B cell (primary cell): ENCODE measurements around the gene DAZAP2.

Source experiments
- EZH2 ChIP-seq: IDR thresholded peaks from 2 replicates; pipeline ENCODE4 v1.6.1; 2012; ENCODE audit warnings: borderline replicate concordance, low read depth, mild to moderate bottlenecking, moderate library complexity, low read length; ENCODE audit not compliant: insufficient read depth, poor library complexity, severe bottlenecking
- TF ChIP-seq, protein P1 (sequence below): fragments of 200-600 bp; IDR thresholded peaks from one replicate; pipeline ENCODE4 v1.8.0; 2022; ENCODE audit warnings: antibody characterized with exemption, mild to moderate bottlenecking

GRCh38 chr12:51208016-51208660, 30.5 kb upstream of the DAZAP2 start:
- TF ChIP-seq, protein P1, sequence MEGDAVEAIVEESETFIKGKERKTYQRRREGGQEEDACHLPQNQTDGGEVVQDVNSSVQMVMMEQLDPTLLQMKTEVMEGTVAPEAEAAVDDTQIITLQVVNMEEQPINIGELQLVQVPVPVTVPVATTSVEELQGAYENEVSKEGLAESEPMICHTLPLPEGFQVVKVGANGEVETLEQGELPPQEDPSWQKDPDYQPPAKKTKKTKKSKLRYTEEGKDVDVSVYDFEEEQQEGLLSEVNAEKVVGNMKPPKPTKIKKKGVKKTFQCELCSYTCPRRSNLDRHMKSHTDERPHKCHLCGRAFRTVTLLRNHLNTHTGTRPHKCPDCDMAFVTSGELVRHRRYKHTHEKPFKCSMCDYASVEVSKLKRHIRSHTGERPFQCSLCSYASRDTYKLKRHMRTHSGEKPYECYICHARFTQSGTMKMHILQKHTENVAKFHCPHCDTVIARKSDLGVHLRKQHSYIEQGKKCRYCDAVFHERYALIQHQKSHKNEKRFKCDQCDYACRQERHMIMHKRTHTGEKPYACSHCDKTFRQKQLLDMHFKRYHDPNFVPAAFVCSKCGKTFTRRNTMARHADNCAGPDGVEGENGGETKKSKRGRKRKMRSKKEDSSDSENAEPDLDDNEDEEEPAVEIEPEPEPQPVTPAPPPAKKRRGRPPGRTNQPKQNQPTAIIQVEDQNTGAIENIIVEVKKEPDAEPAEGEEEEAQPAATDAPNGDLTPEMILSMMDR = no peak
- TF ChIP-seq EZH2 = no peak
